CD4-positive, alpha-beta T cell treated with Interleukin-4 for 1 hour (primary cell): ENCODE measurements around the gene FXYD3.
A peak's percentile ranks its signal among the peaks of the same experiment; 100 is the strongest.
"Not testable (repeated sequence)": the region's sequence is repeated elsewhere in the genome, so short reads cannot be mapped to it uniquely, and the experiment has no call there.

Experiments
- DNase-seq, 2 donors: peaks; one replicate each; pipeline ENCODE4 v3.0.0-alpha.2; 2020 to 2022

FXYD3 gene

GRCh38 chr19:35087393-35087792 lies 28.2 kb upstream of the FXYD3 start:
- DNase-seq: no peak

GRCh38 chr19:35088131-35088913 lies 27.3 kb upstream of the FXYD3 start:
- DNase-seq: no peak

GRCh38 chr19:35089554-35089953 lies 26.1 kb upstream of the FXYD3 start:
- DNase-seq: no peak

- no peak for DNase-seq
Measured at GRCh38 chr19:35090160-35090505, 25.5 kb upstream of the FXYD3 start.

GRCh38 chr19:35090506-35091214 lies 25.0 kb upstream of the FXYD3 start:
- peak; percentile 46 to 57 for DNase-seq

- no peak for DNase-seq
Measured at GRCh38 chr19:35093430-35093829, 22.2 kb upstream of the FXYD3 start.

GRCh38 chr19:35093941-35094647 lies 21.5 kb upstream of the FXYD3 start:
- DNase-seq: no peak

GRCh38 chr19:35094656-35095055 lies 21.0 kb upstream of the FXYD3 start:
- no peak for DNase-seq

- DNase-seq: no peak
Measured at GRCh38 chr19:35095667-35096368, 19.8 kb upstream of the FXYD3 start.

GRCh38 chr19:35098413-35099049 lies 17.1 kb upstream of the FXYD3 start:
- no peak for DNase-seq

GRCh38 chr19:35099155-35099896 lies 16.3 kb upstream of the FXYD3 start:
- no peak for DNase-seq

- no peak for DNase-seq
Measured at GRCh38 chr19:35099897-35100275, 15.7 kb upstream of the FXYD3 start.

GRCh38 chr19:35100588-35101533 lies 14.8 kb upstream of the FXYD3 start:
- DNase-seq: no peak

- DNase-seq: not testable (repeated sequence)
Measured at GRCh38 chr19:35101949-35102348, 13.7 kb upstream of the FXYD3 start.

GRCh38 chr19:35103614-35104013 lies 12.0 kb upstream of the FXYD3 start:
- DNase-seq: not testable (repeated sequence)

- no peak for DNase-seq
Measured at GRCh38 chr19:35104361-35104760, 11.3 kb upstream of the FXYD3 start.

GRCh38 chr19:35105047-35105410 lies 10.6 kb upstream of the FXYD3 start:
- DNase-seq: no peak

- no peak for DNase-seq
Measured at GRCh38 chr19:35105411-35106290, 10.0 kb upstream of the FXYD3 start.

- DNase-seq: no peak
Measured at GRCh38 chr19:35106291-35106583, 9.4 kb upstream of the FXYD3 start.
